C4-2B (cell line): ENCODE data around the gene TTYH3.
"Not testable (repeated sequence)": the region's sequence is repeated elsewhere in the genome, so short reads cannot be mapped to it uniquely, and the experiment has no call there.

Experiments used
- H3K27ac ChIP-seq: fragments of 450-650 bp; 2 replicates; pipeline ENCODE4 v1.5.1; 2017
- CTCF ChIP-seq: fragments of 450-650 bp; conservative IDR thresholded peaks from 2 replicates; pipeline ENCODE4 v1.5.1; 2017; ENCODE audit warnings: mild to moderate bottlenecking
- ZFX ChIP-seq: fragments of 450-650 bp; IDR thresholded peaks from 2 replicates; pipeline ENCODE4 v1.6.1; 2017

Gene TTYH3

GRCh38 chr7:2589341-2589740 lies 42.4 kb upstream of the TTYH3 start:
- no peak for TF ChIP-seq ZFX
- no peak for TF ChIP-seq CTCF
- no peak overlapping the region for H3K27ac ChIP-seq

GRCh38 chr7:2589941-2590340 lies 41.8 kb upstream of the TTYH3 start:
- not testable (repeated sequence) for H3K27ac ChIP-seq

GRCh38 chr7:2592375-2592865 lies 39.4 kb upstream of the TTYH3 start:
- no peak for TF ChIP-seq ZFX
- no peak for TF ChIP-seq CTCF
- H3K27ac ChIP-seq, result no peak overlapping the region

- H3K27ac ChIP-seq, result no peak overlapping the region
- TF ChIP-seq CTCF, result no peak
- TF ChIP-seq ZFX, result no peak
These were observed 38.6 kb upstream of the TTYH3 start for GRCh38 chr7:2593036-2593727.

- no peak overlapping the region for H3K27ac ChIP-seq
- no peak for TF ChIP-seq ZFX
- no peak for TF ChIP-seq CTCF
These were observed 37.2 kb upstream of the TTYH3 start for GRCh38 chr7:2594599-2594998.

- TF ChIP-seq CTCF (no peak), ZFX (no peak)
- H3K27ac ChIP-seq, result no peak overlapping the region
These were observed 36.4 kb upstream of the TTYH3 start for GRCh38 chr7:2595258-2595860.

GRCh38 chr7:2596464-2597272 lies 35.1 kb upstream of the TTYH3 start:
- H3K27ac ChIP-seq, result no peak overlapping the region
- no peak for TF ChIP-seq CTCF
- no peak for TF ChIP-seq ZFX
